ENCODE results near the gene ZCCHC14.

Gene ZCCHC14

GRCh38 chr16:87492721-87493607 lies at the start of gene ZCCHC14:
TSS of gene ZCCHC14 (minus strand) at chr16:87493024. CDS start at chr16:87492238, 786 bp downstream.
- no peak for TF ChIP-seq CTCF (conservative IDR thresholded peaks at IDR 0.05; ENCODE audit: control insufficient read depth, insufficient read depth, low read depth, low read length)
- H3K4me3 ChIP-seq (ENCODE audit: control insufficient read depth, low read depth, low read length) = peak within 1 kb of the TSS; percentile 54
- DNase-seq (ENCODE audit: low read depth) = peak; percentile 97

GRCh38 chr16:87541872-87542234 lies 49.0 kb upstream of the ZCCHC14 start:
- DNase-seq (ENCODE audit: low read depth) = no peak
- H3K4me3 ChIP-seq (ENCODE audit: control insufficient read depth, low read depth, low read length) = no peak overlapping the region
- no peak for TF ChIP-seq CTCF (conservative IDR thresholded peaks at IDR 0.05; ENCODE audit: control insufficient read depth, insufficient read depth, low read depth, low read length)

- no peak overlapping the region for H3K4me3 ChIP-seq (ENCODE audit: control insufficient read depth, low read depth, low read length)
- DNase-seq (ENCODE audit: low read depth) = peak; percentile 72
- TF ChIP-seq CTCF (conservative IDR thresholded peaks at IDR 0.05; ENCODE audit: control insufficient read depth, insufficient read depth, low read depth, low read length) = no peak
These were observed 48.5 kb upstream of the ZCCHC14 start for GRCh38 chr16:87541147-87541871.

- H3K4me3 ChIP-seq (ENCODE audit: control insufficient read depth, low read depth, low read length) = no peak overlapping the region
- DNase-seq (ENCODE audit: low read depth) = no peak
- TF ChIP-seq CTCF (conservative IDR thresholded peaks at IDR 0.05; ENCODE audit: control insufficient read depth, insufficient read depth, low read depth, low read length) = no peak
These were observed 48.0 kb upstream of the ZCCHC14 start for GRCh38 chr16:87540897-87541146.

- H3K4me3 ChIP-seq (ENCODE audit: control insufficient read depth, low read depth, low read length) = no peak overlapping the region
- DNase-seq (ENCODE audit: low read depth) = no peak
- TF ChIP-seq CTCF (conservative IDR thresholded peaks at IDR 0.05; ENCODE audit: control insufficient read depth, insufficient read depth, low read depth, low read length) = no peak
These were observed 47.5 kb upstream of the ZCCHC14 start for GRCh38 chr16:87540072-87540896.

GRCh38 chr16:87539113-87539512 lies 46.3 kb upstream of the ZCCHC14 start:
- no peak for DNase-seq (ENCODE audit: low read depth)
- TF ChIP-seq CTCF (conservative IDR thresholded peaks at IDR 0.05; ENCODE audit: control insufficient read depth, insufficient read depth, low read depth, low read length) = no peak
- no peak overlapping the region for H3K4me3 ChIP-seq (ENCODE audit: control insufficient read depth, low read depth, low read length)

All from fibroblast of mammary gland (primary cell).